ENCODE results near the gene PPP1R12B. TPM values are rescaled to one million over a fixed set of nuclear protein-coding genes. Genes with fewer than 3 reads are reported as not detected.
"Not testable (repeated sequence)": the region's sequence is repeated elsewhere in the genome, so short reads cannot be mapped to it uniquely, and the experiment has no call there.

Gene PPP1R12B
- total RNA-seq, 1 experiment from 2014 or later = 13.1 TPM

DNA sequence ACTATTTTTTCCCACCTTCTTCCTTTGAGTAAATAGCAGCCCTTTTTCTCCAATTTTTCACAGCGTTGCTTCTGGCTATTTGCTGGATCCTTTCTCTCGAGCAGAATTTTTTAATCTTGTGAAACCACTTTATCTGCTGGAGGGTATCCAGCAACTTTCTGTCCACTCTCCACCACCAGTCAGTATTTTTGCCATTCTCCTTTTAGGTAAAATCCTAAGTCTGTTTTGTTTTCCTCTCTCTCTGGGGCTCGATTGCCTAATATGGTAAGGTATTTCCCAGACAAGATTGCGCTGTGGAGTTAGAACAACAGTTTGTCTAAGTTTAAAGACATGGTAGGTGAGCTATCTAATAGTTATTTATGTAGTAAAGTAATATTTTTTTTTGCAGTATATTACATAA, 156.9 kb downstream of the PPP1R12B start:
- H3K27ac ChIP-seq (ENCODE audit: low read length) = no peak overlapping the region
- BruUV-seq (replicated peaks) = no TSS peak
- H3K27me3 ChIP-seq (ENCODE audit: control insufficient read depth, insufficient read depth, low read length) = no peaks in the 10 kb centered on the region
- intact Hi-C loops (cut with micrococcal nuclease; ENCODE audit: unreplicated experiment) (no loop called here), in situ Hi-C loops (cut with HindIII; ENCODE audit: low pct_unique_long_range_greater_than_20kb, low sequenced_read_pairs) (no loop called here)
- H3K36me3 ChIP-seq (ENCODE audit: control insufficient read depth, insufficient read depth, low read length) = no peaks in the 10 kb centered on the region
- H3K9me3 ChIP-seq (ENCODE audit: control insufficient read depth, insufficient read depth, low read depth, low read length) = no peaks in the 10 kb centered on the region
- no peaks in the 10 kb centered on the region for H3K4me1 ChIP-seq (ENCODE audit: control insufficient read depth, insufficient read depth, low read length)
- TF ChIP-seq TCF7L2 (IDR thresholded peaks at IDR 0.05; ENCODE audit: low read depth, low read length) (no peak), SIN3A (IDR thresholded peaks at IDR 0.05; ENCODE audit: borderline replicate concordance, insufficient read depth, low read depth, low read length) (no peak), POLR2AphosphoS5 (IDR thresholded peaks at IDR 0.05; ENCODE audit: low read depth, low read length) (no peak)
- TF ChIP-seq, protein P1, sequence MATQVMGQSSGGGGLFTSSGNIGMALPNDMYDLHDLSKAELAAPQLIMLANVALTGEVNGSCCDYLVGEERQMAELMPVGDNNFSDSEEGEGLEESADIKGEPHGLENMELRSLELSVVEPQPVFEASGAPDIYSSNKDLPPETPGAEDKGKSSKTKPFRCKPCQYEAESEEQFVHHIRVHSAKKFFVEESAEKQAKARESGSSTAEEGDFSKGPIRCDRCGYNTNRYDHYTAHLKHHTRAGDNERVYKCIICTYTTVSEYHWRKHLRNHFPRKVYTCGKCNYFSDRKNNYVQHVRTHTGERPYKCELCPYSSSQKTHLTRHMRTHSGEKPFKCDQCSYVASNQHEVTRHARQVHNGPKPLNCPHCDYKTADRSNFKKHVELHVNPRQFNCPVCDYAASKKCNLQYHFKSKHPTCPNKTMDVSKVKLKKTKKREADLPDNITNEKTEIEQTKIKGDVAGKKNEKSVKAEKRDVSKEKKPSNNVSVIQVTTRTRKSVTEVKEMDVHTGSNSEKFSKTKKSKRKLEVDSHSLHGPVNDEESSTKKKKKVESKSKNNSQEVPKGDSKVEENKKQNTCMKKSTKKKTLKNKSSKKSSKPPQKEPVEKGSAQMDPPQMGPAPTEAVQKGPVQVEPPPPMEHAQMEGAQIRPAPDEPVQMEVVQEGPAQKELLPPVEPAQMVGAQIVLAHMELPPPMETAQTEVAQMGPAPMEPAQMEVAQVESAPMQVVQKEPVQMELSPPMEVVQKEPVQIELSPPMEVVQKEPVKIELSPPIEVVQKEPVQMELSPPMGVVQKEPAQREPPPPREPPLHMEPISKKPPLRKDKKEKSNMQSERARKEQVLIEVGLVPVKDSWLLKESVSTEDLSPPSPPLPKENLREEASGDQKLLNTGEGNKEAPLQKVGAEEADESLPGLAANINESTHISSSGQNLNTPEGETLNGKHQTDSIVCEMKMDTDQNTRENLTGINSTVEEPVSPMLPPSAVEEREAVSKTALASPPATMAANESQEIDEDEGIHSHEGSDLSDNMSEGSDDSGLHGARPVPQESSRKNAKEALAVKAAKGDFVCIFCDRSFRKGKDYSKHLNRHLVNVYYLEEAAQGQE (IDR thresholded peaks at IDR 0.05; ENCODE audit: insufficient read depth in 1 of 2, low read depth in 2 of 2, low read length in 1 of 2) = no peak
- TF ChIP-seq, protein P2, sequence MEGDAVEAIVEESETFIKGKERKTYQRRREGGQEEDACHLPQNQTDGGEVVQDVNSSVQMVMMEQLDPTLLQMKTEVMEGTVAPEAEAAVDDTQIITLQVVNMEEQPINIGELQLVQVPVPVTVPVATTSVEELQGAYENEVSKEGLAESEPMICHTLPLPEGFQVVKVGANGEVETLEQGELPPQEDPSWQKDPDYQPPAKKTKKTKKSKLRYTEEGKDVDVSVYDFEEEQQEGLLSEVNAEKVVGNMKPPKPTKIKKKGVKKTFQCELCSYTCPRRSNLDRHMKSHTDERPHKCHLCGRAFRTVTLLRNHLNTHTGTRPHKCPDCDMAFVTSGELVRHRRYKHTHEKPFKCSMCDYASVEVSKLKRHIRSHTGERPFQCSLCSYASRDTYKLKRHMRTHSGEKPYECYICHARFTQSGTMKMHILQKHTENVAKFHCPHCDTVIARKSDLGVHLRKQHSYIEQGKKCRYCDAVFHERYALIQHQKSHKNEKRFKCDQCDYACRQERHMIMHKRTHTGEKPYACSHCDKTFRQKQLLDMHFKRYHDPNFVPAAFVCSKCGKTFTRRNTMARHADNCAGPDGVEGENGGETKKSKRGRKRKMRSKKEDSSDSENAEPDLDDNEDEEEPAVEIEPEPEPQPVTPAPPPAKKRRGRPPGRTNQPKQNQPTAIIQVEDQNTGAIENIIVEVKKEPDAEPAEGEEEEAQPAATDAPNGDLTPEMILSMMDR (IDR thresholded peaks at IDR 0.05) = no peak
- ChIA-PET POLR2A (interaction anchor here (0.7 kb wide), 1 partner anchor 11 kb away, joined by 3 read pairs; no protein-coding TSS in a partner anchor), CTCF (no interaction called here)
- DNase-seq (ENCODE audit: low read depth, low spot score) (no peak), ATAC-seq (no peak)
- no peak overlapping the region for H3K4me3 ChIP-seq (ENCODE audit: low read depth in 2 of 2, low read length in 2 of 2)

DNA sequence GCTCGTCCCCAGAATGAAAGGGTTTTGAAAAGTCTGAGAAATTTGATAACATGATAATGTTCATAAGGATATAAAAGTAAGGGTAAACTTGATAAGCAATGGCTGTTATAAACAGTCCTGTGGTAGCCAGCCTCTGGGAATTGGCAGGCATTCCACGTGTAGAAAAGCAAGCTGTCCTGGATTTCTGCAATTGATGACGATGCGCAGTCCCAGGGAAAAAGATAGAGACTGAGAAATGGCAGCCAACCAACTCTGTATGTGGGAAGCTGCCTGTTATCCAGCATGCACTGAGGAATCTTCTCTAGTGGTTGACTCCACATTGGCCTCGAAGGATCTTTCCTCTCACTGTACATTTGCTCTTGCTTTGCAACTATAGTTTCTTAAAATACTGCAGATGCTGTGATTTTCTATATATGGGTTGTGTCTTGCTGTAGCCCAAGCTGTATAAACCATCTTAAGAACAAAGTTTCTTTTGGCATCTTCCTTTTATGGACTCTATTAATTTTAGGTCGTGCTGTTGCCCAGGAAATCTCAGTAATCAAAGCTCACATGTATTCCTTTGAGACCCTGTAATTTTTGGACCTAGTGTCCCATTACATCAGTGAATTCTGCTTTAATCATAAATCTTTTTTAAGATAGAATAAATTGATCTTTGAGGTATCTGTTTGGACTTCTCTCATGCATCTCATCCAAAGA, 157.5 kb downstream of the PPP1R12B start:
- POLR2A ChIA-PET = interaction anchor here (0.6 to 0.7 kb wide), 2 partner anchors 10 to 214 kb away, joined by 3 to 5 read pairs; no protein-coding TSS in a partner anchor
- ATAC-seq; CTCF ChIA-PET; H3K9me3 ChIP-seq (ENCODE audit: control insufficient read depth, insufficient read depth, low read depth, low read length); H3K4me1 ChIP-seq (ENCODE audit: control insufficient read depth, insufficient read depth, low read length); H3K27me3 ChIP-seq (ENCODE audit: control insufficient read depth, insufficient read depth, low read length); H3K4me3 ChIP-seq (ENCODE audit: low read depth in 2 of 2, low read length in 2 of 2); DNase-seq (ENCODE audit: low read depth, low spot score); H3K36me3 ChIP-seq (ENCODE audit: control insufficient read depth, insufficient read depth, low read length); in situ Hi-C loops (cut with HindIII; ENCODE audit: low pct_unique_long_range_greater_than_20kb, low sequenced_read_pairs); intact Hi-C loops (cut with micrococcal nuclease; ENCODE audit: unreplicated experiment); H3K27ac ChIP-seq (ENCODE audit: low read length); BruUV-seq (replicated peaks): not testable (repeated sequence)

DNA sequence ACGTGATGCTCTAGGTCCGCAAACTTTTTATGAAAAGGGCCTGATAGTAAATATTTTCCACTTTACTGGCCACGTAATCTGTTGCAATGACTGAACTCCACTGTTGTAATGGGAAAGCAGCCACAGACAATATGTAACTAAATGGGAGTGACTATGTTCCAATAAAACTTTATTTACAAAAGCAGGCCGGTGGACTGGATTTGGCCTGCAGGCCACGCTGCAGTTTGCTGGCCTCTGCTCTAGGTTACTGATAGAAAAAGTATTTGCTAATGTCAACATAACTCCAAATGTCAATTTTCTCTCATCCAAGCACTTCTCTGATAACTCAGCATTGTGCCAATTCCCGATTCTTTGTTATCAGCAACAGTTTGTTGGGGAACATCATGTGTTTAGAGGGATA, 160.4 kb downstream of the PPP1R12B start:
- H3K27me3 ChIP-seq (ENCODE audit: control insufficient read depth, insufficient read depth, low read length); H3K4me1 ChIP-seq (ENCODE audit: control insufficient read depth, insufficient read depth, low read length); intact Hi-C loops (cut with micrococcal nuclease; ENCODE audit: unreplicated experiment); H3K9me3 ChIP-seq (ENCODE audit: control insufficient read depth, insufficient read depth, low read depth, low read length); CTCF ChIA-PET; H3K27ac ChIP-seq (ENCODE audit: low read length); BruUV-seq (replicated peaks); in situ Hi-C loops (cut with HindIII; ENCODE audit: low pct_unique_long_range_greater_than_20kb, low sequenced_read_pairs); H3K36me3 ChIP-seq (ENCODE audit: control insufficient read depth, insufficient read depth, low read length); POLR2A ChIA-PET; DNase-seq (ENCODE audit: low read depth, low spot score); ATAC-seq; H3K4me3 ChIP-seq (ENCODE audit: low read depth in 2 of 2, low read length in 2 of 2): not testable (repeated sequence)

DNA sequence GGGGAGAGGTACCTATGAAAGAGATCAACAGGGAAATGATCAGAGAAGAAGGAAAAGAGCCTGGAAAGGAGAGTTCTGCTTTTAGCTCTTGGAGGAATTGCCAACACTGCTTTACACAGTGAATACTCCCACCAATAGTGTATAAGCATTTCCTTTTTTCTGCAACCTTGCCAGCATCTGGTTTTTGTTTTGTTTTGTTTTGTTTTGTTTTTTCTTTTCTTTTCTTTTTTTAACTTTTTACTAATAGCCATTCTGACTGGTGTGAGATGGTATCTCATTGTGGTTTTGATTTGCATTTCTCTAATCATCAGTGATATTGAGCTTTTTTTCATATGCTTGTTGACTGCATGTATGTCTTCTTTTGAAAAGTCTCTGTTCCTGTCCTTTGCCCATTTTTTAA, 165.4 kb downstream of the PPP1R12B start:
- CTCF ChIA-PET; H3K36me3 ChIP-seq (ENCODE audit: control insufficient read depth, insufficient read depth, low read length); POLR2A ChIA-PET; H3K9me3 ChIP-seq (ENCODE audit: control insufficient read depth, insufficient read depth, low read depth, low read length); DNase-seq (ENCODE audit: low read depth, low spot score); ATAC-seq; H3K27ac ChIP-seq (ENCODE audit: low read length); H3K27me3 ChIP-seq (ENCODE audit: control insufficient read depth, insufficient read depth, low read length); H3K4me1 ChIP-seq (ENCODE audit: control insufficient read depth, insufficient read depth, low read length); BruUV-seq (replicated peaks); H3K4me3 ChIP-seq (ENCODE audit: low read depth in 2 of 2, low read length in 2 of 2); in situ Hi-C loops (cut with HindIII; ENCODE audit: low pct_unique_long_range_greater_than_20kb, low sequenced_read_pairs); intact Hi-C loops (cut with micrococcal nuclease; ENCODE audit: unreplicated experiment): not testable (repeated sequence)

Measured in Panc1 (cell line).